SK-N-SH (cell line): Measurements from ENCODE around the gene MAGEB10. TPM values are rescaled to one million over a fixed set of nuclear protein-coding genes. Genes with fewer than 3 reads are reported as not detected.
"Not testable (repeated sequence)": the region's sequence is repeated elsewhere in the genome, so short reads cannot be mapped to it uniquely, and the experiment has no call there.

Experiments
- CTCF ChIA-PET: fragments of 300-600, 350-600 bp; formaldehyde crosslinking; extraction: SDS; loops from one replicate; lab custom pipeline; 2021; lab: Yijun Ruan, JAX
- POLR2A ChIA-PET: fragments of 350-600 bp; sonication (Branson Sonifier 250); formaldehyde crosslinking; extraction: SDS; loops from one replicate; lab custom pipeline; 2020; ENCODE audit warnings: antibody characterized with exemption, inconsistent platforms; lab: Yijun Ruan, JAX
- DNase-seq: peaks from one replicate; pipeline ENCODE4 v3.0.0; 2012
- H2AFZ ChIP-seq: fragments of 200-600 bp; sonication (generic); 2 replicates; pipeline ENCODE4 v1.8.1; 2016; ENCODE audit warnings: antibody characterized with exemption, mild to moderate bottlenecking, low read depth
- H3F3A ChIP-seq: fragments of 200-600 bp; sonication (generic); replicated peaks from 2 replicates; pipeline ENCODE3; 2016; ENCODE audit warnings: antibody characterized with exemption, mild to moderate bottlenecking; ENCODE audit not compliant: insufficient read depth
- H3K27ac ChIP-seq, 2 experiments: fragments of 200-500 bp in 1 of 2; fragments of 200-600 bp in 1 of 2; sonication (Bioruptor generic) in 1 of 2; sonication (generic), shearing (Covaris generic) in 1 of 2; 2 replicates each; pipeline versions ENCODE4 v1.5.1 to v1.6.1; 2014 to 2016; ENCODE audit warnings: low read depth in 2 of 2, inconsistent platforms in 1 of 2, low read length in 1 of 2, mild to moderate bottlenecking in 1 of 2, mixed read lengths in 1 of 2
- H3K27me3 ChIP-seq: fragments of 200-600 bp; sonication (generic), shearing (Covaris generic); 2 replicates; pipeline ENCODE4 v1.6.1; 2016; ENCODE audit warnings: mixed run types; ENCODE audit not compliant: insufficient read depth
- H3K36me3 ChIP-seq, 2 experiments: fragments of 200-500 bp in 1 of 2; fragments of 200-600 bp in 1 of 2; sonication (Bioruptor generic) in 1 of 2; sonication (generic) in 1 of 2; replicated peaks in 1 of 2; 2 replicates each; pipeline versions ENCODE3 to v1.5.1; 2014 to 2016; ENCODE audit warnings: low read length in 1 of 2, mild to moderate bottlenecking in 1 of 2; ENCODE audit not compliant: insufficient read depth in 2 of 2, control insufficient read depth in 1 of 2
- H3K4me1 ChIP-seq, 2 experiments: fragments of 200-500 bp in 1 of 2; fragments of 200-600 bp in 1 of 2; sonication (Bioruptor generic) in 1 of 2; sonication (generic), shearing (Covaris generic) in 1 of 2; 2 replicates each; pipeline versions ENCODE4 v1.5.1 to v1.6.1; 2014 to 2016; ENCODE audit warnings: low read depth in 1 of 2, low read length in 1 of 2, mixed run types in 1 of 2; ENCODE audit not compliant: insufficient read depth in 2 of 2, control insufficient read depth in 1 of 2
- H3K4me2 ChIP-seq: fragments of 200-600 bp; sonication (generic), shearing (Covaris generic); 2 replicates; pipeline ENCODE4 v1.6.1; 2017; ENCODE audit warnings: mixed run types
- H3K4me3 ChIP-seq, 2 experiments: fragments of 200-500 bp in 1 of 2; fragments of 200-600 bp in 1 of 2; sonication (Bioruptor generic) in 1 of 2; sonication (generic), shearing (Covaris generic) in 1 of 2; 2 replicates each; pipeline versions ENCODE4 v1.5.1 to v1.8.1; 2014 to 2016; ENCODE audit warnings: low read depth in 2 of 2, inconsistent platforms in 1 of 2, low read length in 1 of 2, mild to moderate bottlenecking in 1 of 2, mixed read lengths in 1 of 2, moderate library complexity in 1 of 2
- H3K79me2 ChIP-seq: fragments of 200-600 bp; sonication (generic); 2 replicates; pipeline ENCODE4 v1.8.1; 2017; ENCODE audit warnings: mild to moderate bottlenecking; ENCODE audit not compliant: insufficient read depth
- H3K9ac ChIP-seq: fragments of 200-600 bp; sonication (generic); 2 replicates; pipeline ENCODE4 v1.6.1; 2017; ENCODE audit warnings: mixed run types
- H3K9me2 ChIP-seq: fragments of 200-600 bp; sonication (generic); 2 replicates; pipeline ENCODE4 v1.6.1; 2017; ENCODE audit warnings: mixed run types
- H3K9me3 ChIP-seq: fragments of 200-600 bp; sonication (generic); 2 replicates; pipeline ENCODE4 v1.6.1; 2017; ENCODE audit warnings: mixed run types, mild to moderate bottlenecking, moderate library complexity
- H4K20me1 ChIP-seq: fragments of 200-600 bp; sonication (generic); 2 replicates; pipeline ENCODE4 v1.6.1; 2017; ENCODE audit warnings: mild to moderate bottlenecking, mixed run types; ENCODE audit not compliant: insufficient read depth
- ELF1 ChIP-seq: IDR thresholded peaks from 2 replicates; pipeline ENCODE4 v1.4.0; 2012
- GABPA ChIP-seq: IDR thresholded peaks from 2 replicates; pipeline ENCODE4 v1.4.0; 2012; ENCODE audit warnings: low read depth, mild to moderate bottlenecking
- GATA2 ChIP-seq: sonication (generic); formaldehyde crosslinking; IDR thresholded peaks from 2 replicates; pipeline ENCODE4 v1.5.0; 2020; ENCODE audit warnings: mild to moderate bottlenecking, missing genetic modification reagents
- MXI1 ChIP-seq: IDR thresholded peaks from 2 replicates; pipeline ENCODE4 v1.6.1; 2012; ENCODE audit warnings: mild to moderate bottlenecking, low read depth, low read length, improper control_type of control experiment
- POLR2AphosphoS5 ChIP-seq: IDR thresholded peaks from 2 replicates; pipeline ENCODE4 v1.6.1; 2012; ENCODE audit warnings: low read depth, low read length
- RAD21 ChIP-seq: IDR thresholded peaks from 2 replicates; pipeline ENCODE4 v1.6.1; 2012; ENCODE audit warnings: mild to moderate bottlenecking, low read length
- RCOR1 ChIP-seq: fragments of 150-350 bp; IDR thresholded peaks from 2 replicates; pipeline ENCODE4 v1.6.1; 2017; ENCODE audit warnings: antibody characterized with exemption, low read length
- SIN3A ChIP-seq: IDR thresholded peaks from 2 replicates; pipeline ENCODE4 v1.6.1; 2012; ENCODE audit warnings: low read depth, mild to moderate bottlenecking, low read length, moderate library complexity, borderline replicate concordance
- TAF1 ChIP-seq: IDR thresholded peaks from 2 replicates; pipeline ENCODE4 v1.6.1; 2012; ENCODE audit warnings: low read depth, mild to moderate bottlenecking, low read length, moderate library complexity, borderline replicate concordance
- TCF12 ChIP-seq: IDR thresholded peaks from 2 replicates; pipeline ENCODE4 v1.4.0; 2012
- TEAD4 ChIP-seq: IDR thresholded peaks from 2 replicates; pipeline ENCODE4 v1.4.0; 2012; ENCODE audit warnings: mild to moderate bottlenecking, borderline replicate concordance; ENCODE audit not compliant: insufficient read depth
- ZBTB33 ChIP-seq: IDR thresholded peaks from 2 replicates; pipeline ENCODE4 v1.4.0; 2012; ENCODE audit warnings: low read depth, borderline replicate concordance
- WGBS: methylation state at CpG from one replicate; pipeline ENCODE4 v1.1.6; 2017; ENCODE audit warnings: low lambda C conversion rate; 5-methylcytosine and 5-hydroxymethylcytosine counted together
- polyA plus RNA-seq, 3 experiments: library from polyadenylated mRNA; depleted of rRNA; stranded (reverse); fragments of >200 nt; gene quantifications; 2 replicates each; pipeline ENCODE4 v1.2.3, GENCODE V29; 2012
- TF ChIP-seq, protein P1 (sequence below): fragments of 200-600 bp; sonication (generic); IDR thresholded peaks from 2 replicates; pipeline ENCODE4 v1.6.1; 2017; ENCODE audit warnings: antibody characterized with exemption, mild to moderate bottlenecking, moderate library complexity
- TF ChIP-seq, protein P2 (sequence below): fragments of 150-350 bp; IDR thresholded peaks from 2 replicates; pipeline ENCODE4 v1.6.1; 2017; ENCODE audit warnings: antibody characterized with exemption, low read length, low read depth, borderline replicate concordance

The MAGEB10 gene
- polyA plus RNA-seq, 1 of the 3 experiments (the other 2 are of a cell fraction): not detected

DNA sequence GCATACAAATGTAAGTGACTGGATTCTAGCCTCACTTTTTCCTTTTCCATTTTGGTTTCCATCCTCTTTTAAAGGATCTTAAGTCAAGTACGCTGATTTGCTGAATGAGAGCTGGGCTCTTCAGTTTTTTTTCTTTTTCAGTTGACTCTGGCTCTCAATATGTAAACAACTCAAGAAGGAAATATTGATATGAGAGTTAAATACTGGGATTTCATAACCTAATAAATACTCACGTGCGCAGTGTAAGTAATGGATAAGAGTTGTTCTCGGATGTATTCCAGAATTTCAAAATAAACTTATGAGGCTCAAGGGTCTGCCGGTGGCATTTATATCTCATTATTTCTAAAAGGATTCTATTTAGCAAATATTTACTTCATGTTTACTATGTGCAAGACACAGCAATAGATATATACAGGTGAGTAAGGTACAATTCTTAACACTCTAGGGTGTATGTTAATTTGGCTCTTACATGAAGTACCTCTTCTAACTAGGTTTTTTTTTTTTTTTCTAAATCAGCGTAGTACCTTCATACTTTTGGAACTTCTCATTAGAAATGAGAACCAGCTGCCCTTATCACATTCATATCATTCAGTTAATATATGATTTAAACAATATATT is 11.0 kb upstream of the MAGEB10 start (continued):
- no peak for TF ChIP-seq GABPA

GRCh38 chrX:27797575-27797974 is 10.2 kb upstream of the MAGEB10 start:
- no peaks in the 10 kb centered on the region for H3K9me3 ChIP-seq
- H3F3A ChIP-seq: no peaks in the 10 kb centered on the region
- no peaks in the 10 kb centered on the region for H3K4me1 ChIP-seq
- no peak for DNase-seq
- H3K36me3 ChIP-seq: no peaks in the 10 kb centered on the region
- whole genome bisulfite sequencing: 3% methylated on average over 1 of the region's 1 CpG
- ChIA-PET POLR2A (no interaction called here), CTCF (no interaction called here)
- no peak overlapping the region for H3K4me2 ChIP-seq
- H3K79me2 ChIP-seq: no peaks in the 10 kb centered on the region
- H3K27ac ChIP-seq: no peak overlapping the region
- TF ChIP-seq, protein P1, sequence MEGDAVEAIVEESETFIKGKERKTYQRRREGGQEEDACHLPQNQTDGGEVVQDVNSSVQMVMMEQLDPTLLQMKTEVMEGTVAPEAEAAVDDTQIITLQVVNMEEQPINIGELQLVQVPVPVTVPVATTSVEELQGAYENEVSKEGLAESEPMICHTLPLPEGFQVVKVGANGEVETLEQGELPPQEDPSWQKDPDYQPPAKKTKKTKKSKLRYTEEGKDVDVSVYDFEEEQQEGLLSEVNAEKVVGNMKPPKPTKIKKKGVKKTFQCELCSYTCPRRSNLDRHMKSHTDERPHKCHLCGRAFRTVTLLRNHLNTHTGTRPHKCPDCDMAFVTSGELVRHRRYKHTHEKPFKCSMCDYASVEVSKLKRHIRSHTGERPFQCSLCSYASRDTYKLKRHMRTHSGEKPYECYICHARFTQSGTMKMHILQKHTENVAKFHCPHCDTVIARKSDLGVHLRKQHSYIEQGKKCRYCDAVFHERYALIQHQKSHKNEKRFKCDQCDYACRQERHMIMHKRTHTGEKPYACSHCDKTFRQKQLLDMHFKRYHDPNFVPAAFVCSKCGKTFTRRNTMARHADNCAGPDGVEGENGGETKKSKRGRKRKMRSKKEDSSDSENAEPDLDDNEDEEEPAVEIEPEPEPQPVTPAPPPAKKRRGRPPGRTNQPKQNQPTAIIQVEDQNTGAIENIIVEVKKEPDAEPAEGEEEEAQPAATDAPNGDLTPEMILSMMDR: no peak
- TF ChIP-seq ZBTB33 (no peak), POLR2AphosphoS5 (no peak), SIN3A (no peak), RAD21 (no peak), TEAD4 (no peak), GATA2 (CRISPR knock-in tag) (no peak), MXI1 (no peak), ELF1 (no peak)
- no peaks in the 10 kb centered on the region for H3K9me2 ChIP-seq
- no peaks in the 10 kb centered on the region; the same call in 1 of the 2 replicates for H3K27me3 ChIP-seq
- no peak overlapping the region for H3K9ac ChIP-seq
- no peak overlapping the region for H3K4me3 ChIP-seq
- H4K20me1 ChIP-seq: no peaks in the 10 kb centered on the region
- H2AFZ ChIP-seq: no peak overlapping the region

DNA sequence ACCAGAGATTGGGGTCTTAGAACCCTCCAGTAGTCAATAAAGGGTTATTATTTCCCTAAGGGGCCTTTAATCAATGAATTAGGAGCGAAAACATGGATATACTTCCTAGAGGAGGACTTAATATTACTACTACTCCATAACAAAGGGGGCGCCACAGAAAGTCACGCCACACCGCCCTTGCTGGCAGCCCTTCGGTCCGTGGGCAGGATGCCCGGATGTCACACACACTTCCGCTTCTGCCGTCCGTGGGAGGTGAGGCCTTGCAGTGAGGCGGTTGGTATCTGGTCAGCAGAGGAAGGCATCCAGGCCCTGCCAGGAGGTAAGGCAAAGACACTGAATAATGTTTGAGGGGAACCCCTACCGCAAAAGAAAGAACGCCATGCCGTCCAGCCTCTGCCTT is 436 bp downstream of the MAGEB10 start:
- no peak for DNase-seq
- ChIA-PET CTCF (no interaction called here), POLR2A (no interaction called here)
- Histone ChIP-seq H3K4me2 (no peak overlapping the region), H3K27ac (no peak overlapping the region), H3K4me3 (no peak overlapping the region), H3K9me2 (no peaks in the 10 kb centered on the region), H3K9me3 (no peaks in the 10 kb centered on the region), H3K9ac (no peak overlapping the region), H3K36me3 (no peaks in the 10 kb centered on the region), H2AFZ (no peak overlapping the region), H3K27me3 (no peaks in the 10 kb centered on the region), H3K4me1 (no peaks in the 10 kb centered on the region), H3F3A (no peaks in the 10 kb centered on the region), H3K79me2 (no peaks in the 10 kb centered on the region), H4K20me1 (no peaks in the 10 kb centered on the region)
- WGBS: 41% methylated on average over 11 of the region's 14 CpGs
- TF ChIP-seq RCOR1 (no peak), TAF1 (no peak), ELF1 (no peak), RAD21 (no peak), TCF12 (no peak), TEAD4 (no peak)
- TF ChIP-seq, protein P2, sequence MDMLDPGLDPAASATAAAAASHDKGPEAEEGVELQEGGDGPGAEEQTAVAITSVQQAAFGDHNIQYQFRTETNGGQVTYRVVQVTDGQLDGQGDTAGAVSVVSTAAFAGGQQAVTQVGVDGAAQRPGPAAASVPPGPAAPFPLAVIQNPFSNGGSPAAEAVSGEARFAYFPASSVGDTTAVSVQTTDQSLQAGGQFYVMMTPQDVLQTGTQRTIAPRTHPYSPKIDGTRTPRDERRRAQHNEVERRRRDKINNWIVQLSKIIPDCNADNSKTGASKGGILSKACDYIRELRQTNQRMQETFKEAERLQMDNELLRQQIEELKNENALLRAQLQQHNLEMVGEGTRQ: no peak

DNA sequence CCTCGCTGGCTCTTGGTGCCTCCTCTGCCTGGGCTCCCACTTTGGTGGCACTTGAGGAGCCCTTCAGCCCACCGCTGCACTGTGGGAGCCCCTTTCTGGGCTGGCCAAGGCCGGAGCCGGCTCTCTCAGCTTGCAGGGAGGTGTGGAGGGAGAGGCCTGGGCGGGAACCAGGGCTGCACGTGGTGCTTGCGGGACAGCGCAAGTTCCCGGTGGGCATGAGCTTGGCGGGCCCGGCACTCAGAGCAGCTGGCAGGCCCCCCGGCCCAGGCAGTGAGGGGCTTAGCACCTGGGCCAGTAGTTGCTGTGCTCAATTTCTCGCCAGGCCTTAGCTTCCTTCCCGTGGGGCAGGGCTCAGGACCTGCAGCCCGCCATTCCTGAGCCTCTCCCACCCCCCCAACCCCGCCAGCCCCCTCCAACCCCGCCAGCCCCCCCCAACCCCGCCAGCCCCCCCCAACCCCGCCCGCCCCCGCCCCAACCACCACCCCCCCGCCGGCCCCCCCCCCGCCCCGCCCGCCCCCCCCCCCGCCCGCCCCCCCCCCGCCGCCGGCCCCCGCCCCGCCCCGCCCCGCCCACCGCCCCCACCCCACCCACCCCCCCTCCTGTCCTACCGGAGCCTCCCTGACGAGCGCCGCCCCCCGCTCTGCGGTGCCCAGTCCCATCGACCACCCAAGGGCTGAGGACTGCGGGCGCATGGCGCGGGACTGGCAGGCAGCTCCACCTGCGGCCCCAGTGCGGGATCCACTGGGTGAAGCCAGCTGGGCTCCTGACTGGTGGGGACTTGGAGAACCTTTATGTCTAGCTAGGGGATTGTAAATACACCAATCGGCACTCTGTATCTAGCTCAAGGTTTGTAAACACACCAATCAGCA is 1.4 kb downstream of the MAGEB10 start:
- POLR2A ChIA-PET: not testable (repeated sequence)
- 51% methylated on average over 6 of the region's 50 CpGs for WGBS

More for the DNA sequence above, 1.4 kb downstream of the MAGEB10 start:
- H3K9me3 ChIP-seq, H3K4me2 ChIP-seq, H3K27ac ChIP-seq, H3K4me1 ChIP-seq, H3K79me2 ChIP-seq, H3K9me2 ChIP-seq, H3K36me3 ChIP-seq, CTCF ChIA-PET, H2AFZ ChIP-seq, H3K9ac ChIP-seq, H4K20me1 ChIP-seq, DNase-seq, H3F3A ChIP-seq, H3K27me3 ChIP-seq, H3K4me3 ChIP-seq: not testable (repeated sequence)
